DOHH2 (cell line): ENCODE measurements around the gene CAB39.

ENCODE experiments used
- H3F3A ChIP-seq: fragments of 200-600 bp; sonication (generic), shearing (Covaris generic); 2 replicates; pipeline ENCODE4 v1.6.0; 2016; ENCODE audit warnings: antibody characterized with exemption, mild to moderate bottlenecking; ENCODE audit not compliant: control insufficient read depth, insufficient read depth
- H3K27ac ChIP-seq: fragments of 200-600 bp; sonication (generic); 2 replicates; pipeline ENCODE4 v1.5.1; 2014; ENCODE audit warnings: low read depth, mild to moderate bottlenecking, low read length, moderate library complexity
- H3K27me3 ChIP-seq: fragments of 200-600 bp; sonication (generic); 2 replicates; pipeline ENCODE4 v1.6.1; 2014; ENCODE audit warnings: mild to moderate bottlenecking, low read length, mixed read lengths; ENCODE audit not compliant: control insufficient read depth
- H3K36me3 ChIP-seq: fragments of 200-600 bp; sonication (generic); 2 replicates; pipeline ENCODE4 v1.6.1; 2014; ENCODE audit warnings: mild to moderate bottlenecking, low read length, moderate library complexity, mixed read lengths; ENCODE audit not compliant: control insufficient read depth
- H3K4me1 ChIP-seq: fragments of 200-600 bp; sonication (generic); 2 replicates; pipeline ENCODE4 v1.6.1; 2014; ENCODE audit warnings: mild to moderate bottlenecking, low read length, mixed read lengths; ENCODE audit not compliant: control insufficient read depth
- H3K4me2 ChIP-seq: fragments of 200-600 bp; sonication (generic); 2 replicates; pipeline ENCODE4 v1.6.0; 2014; ENCODE audit warnings: mild to moderate bottlenecking, low read length, moderate library complexity
- H3K4me3 ChIP-seq: fragments of 200-600 bp; sonication (generic); 2 replicates; pipeline ENCODE4 v1.5.1; 2014; ENCODE audit warnings: mild to moderate bottlenecking, low read length, mixed read lengths
- H3K79me2 ChIP-seq: fragments of 200-600 bp; sonication (generic); 2 replicates; pipeline ENCODE4 v1.6.1; 2014; ENCODE audit warnings: mild to moderate bottlenecking, low read length, mixed read lengths; ENCODE audit not compliant: control insufficient read depth
- H3K9me2 ChIP-seq: fragments of 200-600 bp; sonication (generic); replicated peaks from 2 replicates; pipeline ENCODE4 v1.6.1; 2014; ENCODE audit warnings: mild to moderate bottlenecking, low read length, mixed read lengths; ENCODE audit not compliant: control insufficient read depth
- H3K9me3 ChIP-seq: fragments of 200-600 bp; sonication (generic); 2 replicates; pipeline ENCODE4 v1.6.1; 2014; ENCODE audit warnings: antibody characterized with exemption, low read length, mixed read lengths; ENCODE audit not compliant: control insufficient read depth, insufficient read depth
- H4K20me1 ChIP-seq: fragments of 200-600 bp; sonication (generic); 2 replicates; pipeline ENCODE4 v1.6.0; 2014; ENCODE audit warnings: low read depth, mild to moderate bottlenecking, antibody characterized with exemption, low read length, moderate library complexity; ENCODE audit not compliant: control insufficient read depth, insufficient read depth
- CTCF ChIP-seq: fragments of 200-600 bp; sonication (generic); IDR thresholded peaks from one replicate; pipeline ENCODE4 v1.5.1; 2014; ENCODE audit warnings: antibody characterized with exemption, mild to moderate bottlenecking, low read depth, low read length; ENCODE audit not compliant: poor library complexity, severe bottlenecking
- EZH2phosphoT487 ChIP-seq: fragments of 200-600 bp; sonication (generic); IDR thresholded peaks from 2 replicates; pipeline ENCODE4 v1.6.1; 2017; ENCODE audit warnings: borderline replicate concordance, mild to moderate bottlenecking, antibody characterized with exemption, low read length, moderate library complexity, mixed read lengths

The CAB39 gene

GRCh38 chr2:230863442-230864121, 150.9 kb downstream of the CAB39 start:
- Histone ChIP-seq H3K4me2 (no peak overlapping the region), H3K9me2 (no peaks in the 10 kb centered on the region), H3K4me1 (peaks cover 61% of the 10 kb centered on the region)

GRCh38 chr2:230864122-230864604, 151.5 kb downstream of the CAB39 start:
- H3F3A ChIP-seq, result peaks cover 8% of the 10 kb centered on the region
- no peaks in the 10 kb centered on the region for H3K79me2 ChIP-seq
- TF ChIP-seq EZH2phosphoT487 (no peak), CTCF (no peak)
- no peak overlapping the region for H3K27ac ChIP-seq
- peaks cover 55% of the 10 kb centered on the region for H3K4me1 ChIP-seq
- no peaks in the 10 kb centered on the region for H3K36me3 ChIP-seq
- no peaks in the 10 kb centered on the region for H3K9me2 ChIP-seq
- H3K4me3 ChIP-seq, result peak overlapping the region; percentile 79
- no peaks in the 10 kb centered on the region for H3K9me3 ChIP-seq
- H3K4me2 ChIP-seq, result peak overlapping the region; percentile 81
- H3K27me3 ChIP-seq, result peaks cover 18% of the 10 kb centered on the region
- H4K20me1 ChIP-seq, result no peaks in the 10 kb centered on the region; the same call in 1 of the 2 replicates

More at GRCh38 chr2:230863442-230864121, 150.9 kb downstream of the CAB39 start:
- Histone ChIP-seq H3K36me3 (no peaks in the 10 kb centered on the region), H3K9me3 (no peaks in the 10 kb centered on the region), H3K4me3 (no peak overlapping the region), H3K27me3 (peaks cover 18% of the 10 kb centered on the region), H4K20me1 (no peaks in the 10 kb centered on the region; the same call in 1 of the 2 replicates), H3K27ac (no peak overlapping the region), H3K79me2 (no peaks in the 10 kb centered on the region), H3F3A (peaks cover 8% of the 10 kb centered on the region)
- TF ChIP-seq EZH2phosphoT487, result no peak
- TF ChIP-seq CTCF, result no peak

- Histone ChIP-seq H4K20me1 (no peaks in the 10 kb centered on the region; the same call in 1 of the 2 replicates), H3K4me1 (peaks cover 49% of the 10 kb centered on the region), H3K27ac (no peak within 1 kb of the TSS), H3K27me3 (peaks cover 18% of the 10 kb centered on the region), H3K4me2 (peak within 1 kb of the TSS; percentile 81), H3K9me3 (no peaks in the 10 kb centered on the region), H3K79me2 (no peaks in the 10 kb centered on the region), H3K9me2 (no peaks in the 10 kb centered on the region), H3K4me3 (peak within 1 kb of the TSS; percentile 79), H3F3A (peaks cover 8% of the 10 kb centered on the region), H3K36me3 (no peaks in the 10 kb centered on the region)
- TF ChIP-seq EZH2phosphoT487 (no peak), CTCF (peak; percentile 45)
Observed at GRCh38 chr2:230864605-230865306, 152.1 kb downstream of the CAB39 start, which contains the start of gene ITM2C. Gene ITM2C (plus strand): TSS chr2:230864942. CDS start chr2:230865026, 84 bp downstream.
